SKM-1 (cell line): ENCODE data around the gene DRAP1.

Experiments
- DNase-seq: peaks from one replicate; lab custom pipeline; 2025; ENCODE audit not compliant: unreplicated experiment; lab: John Stamatoyannopoulos, UW

The DRAP1 gene

DNA sequence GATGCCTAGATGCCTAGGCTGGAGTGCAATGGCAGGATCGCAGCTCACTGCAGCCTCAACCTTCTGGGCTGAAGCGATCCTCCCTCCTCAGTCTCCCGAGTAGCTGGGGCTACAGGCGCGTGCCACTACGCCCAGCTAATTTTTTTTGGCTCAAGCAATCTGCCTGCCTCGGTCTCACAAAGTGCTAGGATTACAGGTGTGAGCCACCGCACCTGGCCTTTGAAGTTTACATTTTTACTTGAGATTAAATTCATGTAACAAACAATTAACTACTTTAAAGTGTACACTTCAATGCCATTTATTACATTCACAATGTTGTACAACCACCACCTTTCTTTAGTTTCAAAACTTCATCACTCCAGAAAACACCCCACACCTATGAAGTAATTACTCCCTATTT is 15.5 kb upstream of the DRAP1 start:
- no peak for DNase-seq

DNA sequence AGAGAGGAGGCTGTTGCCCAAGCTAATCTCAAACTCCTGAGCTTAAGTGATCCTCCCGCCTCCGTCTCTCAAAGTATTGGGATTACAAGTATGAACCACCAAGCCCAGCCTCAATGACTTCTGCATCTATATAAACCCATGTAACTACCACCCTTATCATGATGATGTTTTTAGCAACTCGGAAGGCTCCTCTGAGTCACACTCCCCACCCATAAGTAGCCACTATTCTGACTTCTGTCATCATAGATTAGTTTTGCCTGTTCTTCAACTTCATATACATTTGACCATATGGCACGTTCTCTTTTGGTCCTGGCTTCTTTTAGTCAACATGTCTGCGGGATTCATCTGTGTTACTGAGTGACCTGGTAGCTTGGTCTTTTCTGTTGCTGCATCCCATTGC is 12.6 kb upstream of the DRAP1 start:
- DNase-seq, result no peak

DNA sequence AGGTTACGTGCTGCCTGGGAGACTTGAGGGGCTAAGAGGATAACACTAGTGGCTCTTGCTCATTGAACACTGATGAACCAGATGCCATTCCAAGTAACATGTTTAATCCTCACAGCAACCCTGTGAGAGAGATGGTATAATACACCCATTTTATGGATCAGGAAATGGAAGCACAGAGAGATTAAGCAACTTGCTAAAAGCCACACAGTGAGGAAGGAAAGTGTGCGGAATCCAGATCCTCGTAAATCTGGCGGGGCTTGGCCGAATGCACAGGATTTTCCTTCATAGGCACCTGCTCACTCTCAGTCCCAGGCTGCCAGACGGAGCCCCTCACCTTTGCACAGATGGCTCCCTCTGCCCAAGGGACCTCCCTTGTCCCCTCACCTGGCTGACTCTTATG is 11.3 kb upstream of the DRAP1 start:
- no peak for DNase-seq

DNA sequence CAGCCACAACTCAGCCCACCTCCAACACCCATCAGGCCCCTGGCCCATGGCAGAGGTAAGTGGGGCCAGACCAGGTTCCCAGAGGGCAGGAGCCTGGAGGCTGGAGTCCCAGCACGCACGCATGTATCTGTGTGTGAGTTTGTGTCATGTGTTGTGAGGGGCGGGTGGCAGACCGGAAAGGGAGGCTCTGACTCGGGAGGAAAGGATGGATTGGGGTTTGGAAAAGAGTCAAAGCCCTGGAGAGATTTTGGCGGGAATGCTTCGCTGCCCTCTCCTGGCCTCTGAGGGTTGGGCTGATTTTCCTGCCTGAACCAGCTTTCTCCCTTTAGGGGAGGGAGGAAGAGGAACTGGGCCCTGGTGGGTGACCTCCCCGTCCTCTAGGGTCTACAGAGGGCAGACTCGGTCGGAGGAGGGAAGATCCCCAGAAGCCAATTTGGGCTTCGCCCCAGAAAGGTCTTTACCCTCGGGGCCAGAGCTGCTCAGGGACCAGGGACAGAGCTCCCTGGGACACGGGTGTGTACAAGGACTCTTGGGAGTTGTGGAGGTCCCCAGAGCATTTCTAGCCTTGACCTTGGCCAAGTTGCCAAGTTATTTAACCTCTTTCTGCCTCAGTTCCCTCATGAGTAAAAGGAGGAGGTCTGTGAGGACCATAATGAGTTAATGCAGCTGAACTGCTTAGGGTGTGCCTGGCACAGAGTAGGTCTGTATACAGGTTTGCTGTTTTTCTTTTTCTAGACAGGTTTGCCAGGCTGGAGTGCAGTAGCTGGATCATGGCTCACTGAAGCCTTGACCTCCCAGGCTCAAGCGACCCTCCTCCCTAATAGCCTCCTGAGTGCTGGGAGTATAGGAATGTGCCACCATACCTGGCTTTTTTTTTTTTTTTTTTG is 7.3 kb upstream of the DRAP1 start:
- DNase-seq, result no peak

- no peak for DNase-seq
These were observed 6.4 kb upstream of the DRAP1 start for GRCh38 chr11:65912845-65913244.

- no peak for DNase-seq
These were observed 4.0 kb upstream of the DRAP1 start for GRCh38 chr11:65915101-65915820.

- no peak for DNase-seq
These were observed 3.4 kb upstream of the DRAP1 start for GRCh38 chr11:65915821-65916251.

GRCh38 chr11:65916391-65916790 is 2.8 kb upstream of the DRAP1 start:
- DNase-seq, result no peak

DNA sequence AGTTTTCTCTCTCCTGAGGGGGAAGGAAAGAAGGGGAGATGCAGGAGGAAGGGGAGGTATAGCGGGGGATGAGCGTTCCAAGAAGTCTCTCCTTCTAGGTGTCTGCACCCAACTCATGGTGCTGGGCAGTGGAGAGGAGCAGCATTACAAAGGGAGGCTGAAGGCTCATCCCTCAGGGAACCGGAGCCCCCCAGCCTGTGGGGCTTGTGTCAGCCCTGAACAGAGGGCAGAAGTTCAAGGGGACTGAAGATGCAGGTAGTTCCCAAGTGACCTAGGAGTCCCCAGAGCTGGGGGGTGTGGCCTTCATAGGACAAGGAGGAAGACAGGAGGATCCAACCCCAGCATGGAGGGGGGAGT is 2.2 kb upstream of the DRAP1 start:
- DNase-seq, result no peak

DNA sequence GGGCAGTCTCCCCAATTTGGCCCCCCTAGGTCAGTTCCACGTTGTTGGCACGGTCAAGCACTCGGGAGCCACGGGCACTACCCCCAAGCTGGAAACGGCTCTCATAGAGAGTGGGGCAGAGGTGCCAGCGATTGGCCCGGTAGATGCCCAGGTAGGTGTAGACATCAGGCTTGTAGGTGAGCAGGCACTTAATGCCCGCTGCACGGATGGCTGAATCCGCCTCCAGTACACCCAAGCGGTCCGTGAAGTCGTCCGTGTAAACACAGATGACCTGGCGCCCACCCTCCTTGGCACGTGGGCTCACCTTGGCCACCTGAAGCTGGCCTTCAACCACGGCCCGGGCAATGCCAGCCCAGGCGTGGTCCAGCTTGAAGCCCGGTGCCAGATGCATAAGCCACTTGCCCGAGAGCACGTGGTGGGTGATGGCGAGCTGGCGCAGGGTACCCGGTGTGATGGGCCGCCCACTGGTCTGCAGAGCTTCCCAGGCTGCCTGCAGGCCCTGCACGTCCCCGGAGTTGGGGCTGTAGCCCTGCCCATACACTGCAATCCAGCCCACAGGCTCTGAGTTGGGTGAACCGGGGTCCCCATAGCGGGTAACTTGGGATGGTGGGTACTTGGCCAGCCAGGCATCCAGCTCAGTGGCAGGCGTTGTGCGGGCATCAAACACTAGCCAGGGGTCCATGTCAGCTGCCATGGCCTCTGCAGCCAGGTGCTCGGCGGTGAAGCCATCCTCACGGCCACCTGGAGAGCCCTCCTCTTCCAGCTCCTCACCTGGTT is 1.6 kb upstream of the DRAP1 start:
- DNase-seq, result no peak

DNA sequence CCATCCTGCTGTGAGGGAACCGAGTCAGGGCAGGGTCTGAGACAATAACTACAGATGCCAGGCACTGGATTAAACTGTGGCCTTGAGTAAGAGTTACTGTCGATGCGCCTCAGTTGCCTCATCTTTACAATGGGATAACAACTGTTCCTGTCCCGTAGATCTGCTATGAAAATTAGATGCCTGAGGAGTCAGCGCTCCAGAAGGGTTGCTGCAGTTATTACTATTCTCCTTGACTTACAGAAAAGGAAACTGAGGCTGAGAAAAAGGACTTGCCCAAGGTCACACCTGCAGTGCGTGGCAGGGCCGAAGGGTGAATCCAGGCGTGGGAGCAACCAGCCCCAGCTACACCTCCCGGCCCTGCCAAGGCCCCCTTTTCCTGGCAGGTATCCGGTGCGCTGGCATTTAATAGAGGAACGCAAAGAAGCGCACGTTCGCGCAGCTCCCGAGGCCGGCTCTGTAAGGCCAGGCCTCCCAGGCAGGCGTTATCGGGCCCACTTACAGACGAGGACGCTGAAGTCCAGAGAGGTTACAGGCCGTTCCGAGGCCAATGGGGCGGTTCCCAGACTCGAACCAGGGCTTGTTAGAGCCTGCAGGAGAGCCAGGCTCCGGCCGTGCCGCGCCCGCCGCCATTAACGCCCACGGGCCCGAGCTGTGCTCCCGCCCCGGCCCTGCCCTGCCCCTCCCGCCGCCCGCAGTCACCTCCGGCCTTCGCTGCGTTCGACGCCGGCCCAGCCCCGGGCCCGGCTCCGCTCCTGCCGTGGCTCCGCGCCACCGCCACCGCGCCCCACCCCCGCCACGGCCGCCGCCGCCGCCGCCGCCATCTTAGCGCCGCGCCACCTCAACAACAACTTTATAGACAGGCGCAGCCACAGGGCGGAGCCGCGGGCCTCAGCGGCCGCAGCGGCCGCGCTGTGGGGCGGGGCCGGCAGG is 750 bp upstream of the DRAP1 start, which contains the start of gene C11orf68:
C11orf68 (minus strand) TSS at position 852 of the 930 bp plus-strand sequence; CDS start at position 821, 31 bp downstream.
- DNase-seq, result no peak

- DNase-seq, result no peak
These were observed 546 bp downstream of the DRAP1 start for GRCh38 chr11:65919573-65920371.

- DNase-seq, result no peak
These were observed 1.2 kb downstream of the DRAP1 start for GRCh38 chr11:65920372-65920802.

GRCh38 chr11:65921033-65921555 is 1.9 kb downstream of the DRAP1 start:
- no peak for DNase-seq

- DNase-seq, result no peak
These were observed 2.6 kb downstream of the DRAP1 start for GRCh38 chr11:65921876-65922275.

DNA sequence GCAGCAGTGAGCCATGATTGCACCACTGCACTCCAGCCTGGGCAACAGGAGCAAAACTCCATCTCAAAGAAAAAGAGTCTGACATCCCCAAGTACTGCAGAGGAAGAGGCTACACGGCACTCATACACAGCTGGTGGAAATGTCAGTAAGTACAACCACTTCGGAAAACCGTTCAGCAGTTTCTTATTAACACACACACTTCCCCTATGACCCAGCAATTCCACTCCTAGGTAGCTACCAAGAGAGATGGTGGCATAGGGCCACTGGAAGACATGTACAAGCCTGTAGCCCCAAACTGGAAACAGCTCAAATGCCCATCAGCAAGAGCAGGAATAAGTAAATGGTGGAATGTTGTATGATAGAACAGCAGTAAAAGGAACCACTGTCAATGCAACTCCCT is 3.3 kb downstream of the DRAP1 start:
- DNase-seq, result no peak

DNA sequence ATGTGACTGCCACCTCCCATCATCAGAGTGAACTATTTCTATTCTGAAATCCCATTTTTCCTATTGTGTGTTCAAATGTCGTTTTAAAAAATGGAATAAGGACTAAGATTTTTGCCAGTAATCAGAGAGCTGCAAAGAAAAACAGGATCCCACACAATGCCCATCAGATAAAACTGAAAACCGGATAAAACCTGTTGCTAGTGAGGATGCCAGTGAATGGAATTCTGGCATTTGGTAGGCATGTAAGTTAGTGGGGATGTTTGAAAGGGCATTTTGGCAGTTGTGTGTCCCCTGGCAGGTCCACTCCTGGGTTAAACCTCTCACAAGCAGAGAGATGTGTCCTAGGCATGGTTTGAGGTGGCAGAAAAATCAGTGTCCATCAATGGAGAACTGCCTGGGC is 6.2 kb downstream of the DRAP1 start:
- DNase-seq, result no peak

GRCh38 chr11:65927904-65928397 is 8.7 kb downstream of the DRAP1 start:
- no peak for DNase-seq

GRCh38 chr11:65928667-65929066 is 9.4 kb downstream of the DRAP1 start:
- no peak for DNase-seq
